ENCODE measurements around the gene SMU1.

Gene SMU1

GRCh38 chr9:33120620-33121019 is 44.1 kb upstream of the SMU1 start:
- ChIA-PET POLR2A (interaction anchor here (0.7 kb wide), 1 partner anchor 96 kb away, joined by 3 read pairs; the partner anchor contains the start of gene DNAJA1), CTCF (interaction anchor here (1.8 kb wide), 1 partner anchor 106 kb away, joined by 4 read pairs; no protein-coding TSS in a partner anchor)
- Histone ChIP-seq H3K4me1 (ENCODE audit: control insufficient read depth, insufficient read depth, low read length) (no peaks in the 10 kb centered on the region), H3K4me3 (ENCODE audit: low read depth, low read length) (no peak overlapping the region), H3K27ac (ENCODE audit: extremely low read depth, low read depth, low read length) (no peak overlapping the region), H3K9me3 (ENCODE audit: control insufficient read depth, insufficient read depth, low read depth, low read length) (no peaks in the 10 kb centered on the region), H3K36me3 (ENCODE audit: control insufficient read depth in 2 of 2, insufficient read depth in 1 of 2, low read length in 2 of 2) (peaks cover 0 to 23% of the 10 kb centered on the region in 2 experiments; a peak in 2 of 3 replicates)
- TF ChIP-seq GLIS1 (tag by site-specific recombination; IDR thresholded peaks at IDR 0.05), result no peak
- TF ChIP-seq ZNF211 (tag by site-specific recombination; IDR thresholded peaks at IDR 0.05; ENCODE audit: low read depth), result no peak
- TF ChIP-seq ZNF335 (tag by site-specific recombination; conservative IDR thresholded peaks at IDR 0.05), result no peak

DNA sequence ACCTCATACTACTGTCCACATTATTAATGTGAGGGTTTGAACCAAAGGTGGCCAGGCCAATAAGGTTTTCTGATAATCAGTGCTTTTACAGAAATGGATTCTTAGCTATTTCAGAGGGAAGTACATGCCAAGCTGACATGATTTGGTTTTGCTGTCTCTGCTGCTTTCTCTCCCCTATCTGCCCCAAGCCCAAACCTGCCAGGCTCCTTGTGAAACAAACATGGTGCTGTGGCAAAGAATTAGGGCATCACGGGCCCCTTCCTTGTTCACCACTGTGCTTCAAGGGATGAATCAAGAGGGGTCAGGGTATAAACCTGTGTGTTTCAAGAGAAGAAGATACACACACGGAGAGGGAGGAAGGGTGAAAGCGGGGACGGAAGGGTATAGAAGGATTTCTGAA is 41.3 kb upstream of the SMU1 start:
- peaks cover 0 to 42% of the 10 kb centered on the region in 2 experiments; a peak in 2 of 3 replicates for H3K36me3 ChIP-seq (ENCODE audit: control insufficient read depth in 2 of 2, insufficient read depth in 1 of 2, low read length in 2 of 2)
- H3K27ac ChIP-seq (ENCODE audit: extremely low read depth, low read depth, low read length), result no peak overlapping the region
- TF ChIP-seq ZSCAN30 (tag by site-specific recombination; IDR thresholded peaks at IDR 0.05) (no peak), ZNF341 (tag by site-specific recombination; IDR thresholded peaks at IDR 0.05; ENCODE audit: low read depth) (no peak), ZNF623 (tag by site-specific recombination; IDR thresholded peaks at IDR 0.05) (no peak), PBX3 (CRISPR knock-in tag; IDR thresholded peaks at IDR 0.05) (no peak), ZNF837 (tag by site-specific recombination; IDR thresholded peaks at IDR 0.05) (no peak), ZNF16 (tag by site-specific recombination; IDR thresholded peaks at IDR 0.05; ENCODE audit: low read depth) (no peak), BCL11A (tag by site-specific recombination; IDR thresholded peaks at IDR 0.05; ENCODE audit: low read depth) (no peak), ZBTB48 (tag by site-specific recombination; IDR thresholded peaks at IDR 0.05) (no peak), ZFP37 (tag by site-specific recombination; IDR thresholded peaks at IDR 0.05) (no peak)
- TF ChIP-seq, protein P1, sequence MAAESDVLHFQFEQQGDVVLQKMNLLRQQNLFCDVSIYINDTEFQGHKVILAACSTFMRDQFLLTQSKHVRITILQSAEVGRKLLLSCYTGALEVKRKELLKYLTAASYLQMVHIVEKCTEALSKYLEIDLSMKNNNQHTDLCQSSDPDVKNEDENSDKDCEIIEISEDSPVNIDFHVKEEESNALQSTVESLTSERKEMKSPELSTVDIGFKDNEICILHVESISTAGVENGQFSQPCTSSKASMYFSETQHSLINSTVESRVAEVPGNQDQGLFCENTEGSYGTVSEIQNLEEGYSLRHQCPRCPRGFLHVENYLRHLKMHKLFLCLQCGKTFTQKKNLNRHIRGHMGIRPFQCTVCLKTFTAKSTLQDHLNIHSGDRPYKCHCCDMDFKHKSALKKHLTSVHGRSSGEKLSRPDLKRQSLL (tag by site-specific recombination; IDR thresholded peaks at IDR 0.05), result no peak
- TF ChIP-seq, protein P2, sequence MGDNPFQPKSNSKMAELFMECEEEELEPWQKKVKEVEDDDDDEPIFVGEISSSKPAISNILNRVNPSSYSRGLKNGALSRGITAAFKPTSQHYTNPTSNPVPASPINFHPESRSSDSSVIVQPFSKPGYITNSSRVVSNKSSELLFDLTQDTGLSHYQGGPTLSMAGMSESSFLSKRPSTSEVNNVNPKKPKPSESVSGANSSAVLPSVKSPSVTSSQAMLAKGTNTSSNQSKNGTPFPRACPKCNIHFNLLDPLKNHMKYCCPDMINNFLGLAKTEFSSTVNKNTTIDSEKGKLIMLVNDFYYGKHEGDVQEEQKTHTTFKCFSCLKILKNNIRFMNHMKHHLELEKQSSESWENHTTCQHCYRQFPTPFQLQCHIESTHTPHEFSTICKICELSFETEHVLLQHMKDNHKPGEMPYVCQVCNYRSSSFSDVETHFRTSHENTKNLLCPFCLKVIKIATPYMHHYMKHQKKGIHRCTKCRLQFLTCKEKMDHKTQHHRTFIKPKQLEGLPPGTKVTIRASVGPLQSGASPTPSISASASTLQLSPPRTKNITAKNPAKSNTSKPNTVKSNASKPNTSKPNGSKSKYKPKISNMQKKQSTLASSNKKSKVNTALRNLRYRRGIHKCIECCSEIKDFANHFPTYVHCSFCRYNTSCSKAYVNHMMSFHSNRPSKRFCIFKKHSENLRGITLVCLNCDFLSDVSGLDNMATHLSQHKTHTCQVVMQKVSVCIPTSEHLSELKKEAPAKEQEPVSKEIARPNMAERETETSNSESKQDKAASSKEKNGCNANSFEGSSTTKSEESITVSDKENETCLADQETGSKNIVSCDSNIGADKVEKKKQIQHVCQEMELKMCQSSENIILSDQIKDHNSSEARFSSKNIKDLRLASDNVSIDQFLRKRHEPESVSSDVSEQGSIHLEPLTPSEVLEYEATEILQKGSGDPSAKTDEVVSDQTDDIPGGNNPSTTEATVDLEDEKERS (tag by site-specific recombination; IDR thresholded peaks at IDR 0.05), result no peak
- TF ChIP-seq, protein P3, sequence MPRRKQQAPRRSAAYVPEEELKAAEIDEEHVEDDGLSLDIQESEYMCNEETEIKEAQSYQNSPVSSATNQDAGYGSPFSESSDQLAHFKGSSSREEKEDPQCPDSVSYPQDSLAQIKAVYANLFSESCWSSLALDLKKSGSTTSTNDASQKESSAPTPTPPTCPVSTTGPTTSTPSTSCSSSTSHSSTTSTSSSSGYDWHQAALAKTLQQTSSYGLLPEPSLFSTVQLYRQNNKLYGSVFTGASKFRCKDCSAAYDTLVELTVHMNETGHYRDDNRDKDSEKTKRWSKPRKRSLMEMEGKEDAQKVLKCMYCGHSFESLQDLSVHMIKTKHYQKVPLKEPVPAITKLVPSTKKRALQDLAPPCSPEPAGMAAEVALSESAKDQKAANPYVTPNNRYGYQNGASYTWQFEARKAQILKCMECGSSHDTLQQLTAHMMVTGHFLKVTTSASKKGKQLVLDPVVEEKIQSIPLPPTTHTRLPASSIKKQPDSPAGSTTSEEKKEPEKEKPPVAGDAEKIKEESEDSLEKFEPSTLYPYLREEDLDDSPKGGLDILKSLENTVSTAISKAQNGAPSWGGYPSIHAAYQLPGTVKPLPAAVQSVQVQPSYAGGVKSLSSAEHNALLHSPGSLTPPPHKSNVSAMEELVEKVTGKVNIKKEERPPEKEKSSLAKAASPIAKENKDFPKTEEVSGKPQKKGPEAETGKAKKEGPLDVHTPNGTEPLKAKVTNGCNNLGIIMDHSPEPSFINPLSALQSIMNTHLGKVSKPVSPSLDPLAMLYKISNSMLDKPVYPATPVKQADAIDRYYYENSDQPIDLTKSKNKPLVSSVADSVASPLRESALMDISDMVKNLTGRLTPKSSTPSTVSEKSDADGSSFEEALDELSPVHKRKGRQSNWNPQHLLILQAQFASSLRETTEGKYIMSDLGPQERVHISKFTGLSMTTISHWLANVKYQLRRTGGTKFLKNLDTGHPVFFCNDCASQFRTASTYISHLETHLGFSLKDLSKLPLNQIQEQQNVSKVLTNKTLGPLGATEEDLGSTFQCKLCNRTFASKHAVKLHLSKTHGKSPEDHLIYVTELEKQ (tag by site-specific recombination; IDR thresholded peaks at IDR 0.05; ENCODE audit: borderline replicate concordance), result no peak
- TF ChIP-seq, protein P4, sequence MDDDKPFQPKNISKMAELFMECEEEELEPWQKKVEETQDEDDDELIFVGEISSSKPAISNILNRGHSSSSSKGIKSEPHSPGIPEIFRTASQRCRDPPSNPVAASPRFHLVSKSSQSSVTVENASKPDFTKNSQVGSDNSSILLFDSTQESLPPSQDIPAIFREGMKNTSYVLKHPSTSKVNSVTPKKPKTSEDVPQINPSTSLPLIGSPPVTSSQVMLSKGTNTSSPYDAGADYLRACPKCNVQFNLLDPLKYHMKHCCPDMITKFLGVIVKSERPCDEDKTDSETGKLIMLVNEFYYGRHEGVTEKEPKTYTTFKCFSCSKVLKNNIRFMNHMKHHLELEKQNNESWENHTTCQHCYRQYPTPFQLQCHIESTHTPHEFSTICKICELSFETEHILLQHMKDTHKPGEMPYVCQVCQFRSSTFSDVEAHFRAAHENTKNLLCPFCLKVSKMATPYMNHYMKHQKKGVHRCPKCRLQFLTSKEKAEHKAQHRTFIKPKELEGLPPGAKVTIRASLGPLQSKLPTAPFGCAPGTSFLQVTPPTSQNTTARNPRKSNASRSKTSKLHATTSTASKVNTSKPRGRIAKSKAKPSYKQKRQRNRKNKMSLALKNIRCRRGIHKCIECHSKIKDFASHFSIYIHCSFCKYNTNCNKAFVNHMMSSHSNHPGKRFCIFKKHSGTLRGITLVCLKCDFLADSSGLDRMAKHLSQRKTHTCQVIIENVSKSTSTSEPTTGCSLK (tag by site-specific recombination; IDR thresholded peaks at IDR 0.05), result no peak
- ChIA-PET CTCF (interaction anchor here (0.7 to 1.0 kb wide), 2 partner anchors 42 to 109 kb away, joined by 3 read pairs; no protein-coding TSS in a partner anchor), POLR2A (no interaction called here)
- H3K9me3 ChIP-seq (ENCODE audit: control insufficient read depth, insufficient read depth, low read depth, low read length), result no peaks in the 10 kb centered on the region
- H3K4me1 ChIP-seq (ENCODE audit: control insufficient read depth, insufficient read depth, low read length), result no peaks in the 10 kb centered on the region
- H3K4me3 ChIP-seq (ENCODE audit: low read depth, low read length), result no peak overlapping the region
